GM19240 (cell line): Measurements from ENCODE around the gene GRIK3.

Experiments
- DNase-seq: peaks from one replicate; pipeline ENCODE4 v3.0.0; 2011; ENCODE audit warnings: low spot score; ENCODE audit not compliant: insufficient read length

The GRIK3 gene

DNA sequence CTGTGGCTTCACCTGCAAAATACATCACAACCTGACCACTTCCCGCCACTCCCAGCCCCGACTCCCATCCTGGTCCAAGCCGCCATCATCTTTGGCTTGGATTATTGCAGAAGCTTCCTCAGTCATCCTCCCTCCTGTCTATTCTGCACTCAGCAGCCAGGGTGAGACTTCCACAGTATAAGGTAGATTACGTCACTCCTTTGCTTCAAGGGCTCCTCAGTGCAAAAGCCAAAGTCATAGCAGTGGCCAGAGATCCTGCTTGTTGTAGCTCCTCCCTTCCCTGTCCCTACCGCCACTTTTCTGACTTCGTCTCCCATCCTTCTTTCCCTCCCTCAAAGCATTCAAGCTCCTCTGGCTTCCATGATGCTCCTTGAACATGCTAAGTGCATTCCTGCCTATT lies 152.8 kb downstream of the GRIK3 start:
- no peak for DNase-seq

DNA sequence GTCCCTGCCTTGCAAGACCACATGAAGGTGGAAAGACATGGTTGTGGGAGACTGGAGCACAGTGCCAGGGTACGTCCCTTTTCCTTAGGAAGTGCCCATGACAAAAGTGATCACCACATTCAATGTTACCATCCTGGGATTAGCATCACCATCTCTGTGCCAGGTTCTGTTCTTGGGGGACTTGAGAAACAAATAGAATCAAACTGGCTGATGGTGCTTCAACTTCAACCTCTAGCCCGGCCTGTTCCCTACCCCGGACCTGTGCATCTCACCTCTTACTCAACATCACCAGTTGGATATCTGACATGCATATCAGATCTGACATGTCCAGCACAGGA lies 153.3 kb downstream of the GRIK3 start:
- DNase-seq: no peak

DNA sequence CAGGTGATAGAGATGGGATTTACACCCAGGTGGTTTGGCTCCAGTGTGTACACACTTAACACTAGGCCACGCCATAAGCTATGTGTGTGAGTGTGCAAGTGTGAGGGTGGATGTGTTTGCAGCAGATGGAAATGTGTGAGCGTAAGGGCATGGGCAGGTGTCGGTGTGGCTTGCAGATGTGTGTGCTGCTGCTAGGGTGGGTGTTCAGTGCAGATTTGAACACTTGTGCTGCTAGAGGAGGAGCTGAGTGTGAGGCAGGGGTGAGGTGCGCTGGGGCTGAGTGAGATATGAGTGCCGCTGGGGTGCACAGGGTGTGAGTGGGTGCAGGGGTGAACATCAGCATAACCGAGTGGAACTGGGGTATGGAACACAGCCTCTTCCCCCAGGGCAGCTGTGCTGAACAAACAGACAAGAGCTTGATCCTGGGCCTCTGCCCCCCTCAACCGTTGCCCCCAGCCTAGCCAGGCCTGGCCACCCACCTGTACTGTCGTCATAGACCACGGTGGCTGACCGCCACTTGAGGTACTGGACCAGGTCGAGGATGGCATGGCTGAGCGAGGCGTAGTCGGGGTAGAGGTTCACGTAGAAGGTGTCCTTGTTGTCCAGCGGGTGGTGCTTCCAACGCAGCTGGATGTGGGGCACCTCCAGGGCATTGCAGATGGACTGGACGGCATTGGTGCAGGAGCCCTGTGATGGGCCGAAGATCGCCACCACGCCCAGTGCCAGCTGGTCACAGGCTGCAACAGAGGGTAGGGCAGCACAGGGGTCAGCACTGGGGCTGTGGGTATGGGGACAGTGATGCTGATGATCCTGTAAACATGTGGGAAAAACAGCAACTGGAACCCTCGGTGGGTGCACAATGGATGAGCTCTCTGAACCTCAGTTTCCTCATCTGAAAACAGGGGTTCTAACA lies 153.9 kb downstream of the GRIK3 start:
- DNase-seq: no peak

DNA sequence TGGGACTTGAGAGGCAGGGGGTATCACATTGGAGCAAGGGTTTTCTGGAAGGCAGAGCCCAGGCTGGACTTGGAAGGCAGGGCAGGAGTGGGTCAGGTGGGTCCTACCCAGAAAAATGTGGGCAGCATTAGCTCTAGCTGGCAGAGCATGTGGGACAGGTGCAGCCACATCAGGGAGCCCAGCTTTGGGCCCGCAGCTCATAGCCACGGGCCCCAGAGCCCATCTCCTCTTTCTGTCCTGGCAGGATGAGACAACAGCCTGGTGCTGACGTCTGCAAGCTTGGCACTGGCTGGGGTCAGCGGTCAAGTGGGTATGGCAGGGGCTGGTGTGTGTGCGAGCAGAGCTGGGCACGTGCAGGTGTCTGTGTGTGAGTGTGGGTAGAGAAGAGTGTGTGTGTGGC lies 154.7 kb downstream of the GRIK3 start:
- DNase-seq: no peak

DNA sequence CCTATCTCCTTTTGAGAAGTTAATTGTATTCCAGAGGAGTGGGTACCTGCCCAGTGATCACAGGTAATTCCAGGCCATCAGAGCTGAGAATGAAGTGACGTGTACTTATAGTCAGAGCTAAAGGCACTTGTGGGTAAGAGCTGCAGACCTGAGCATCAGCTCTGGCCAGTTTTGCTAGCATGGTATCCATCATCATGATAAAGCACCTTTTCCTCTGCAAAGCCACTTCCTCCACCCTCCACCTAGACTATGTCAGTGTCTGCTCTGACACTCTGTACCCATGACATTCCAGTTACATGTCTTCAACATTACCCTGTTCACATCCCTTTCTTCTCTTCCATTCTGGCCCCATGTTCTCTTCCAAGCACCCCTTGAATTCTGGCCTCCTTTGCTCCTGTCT lies 157.3 kb downstream of the GRIK3 start:
- no peak for DNase-seq

DNA sequence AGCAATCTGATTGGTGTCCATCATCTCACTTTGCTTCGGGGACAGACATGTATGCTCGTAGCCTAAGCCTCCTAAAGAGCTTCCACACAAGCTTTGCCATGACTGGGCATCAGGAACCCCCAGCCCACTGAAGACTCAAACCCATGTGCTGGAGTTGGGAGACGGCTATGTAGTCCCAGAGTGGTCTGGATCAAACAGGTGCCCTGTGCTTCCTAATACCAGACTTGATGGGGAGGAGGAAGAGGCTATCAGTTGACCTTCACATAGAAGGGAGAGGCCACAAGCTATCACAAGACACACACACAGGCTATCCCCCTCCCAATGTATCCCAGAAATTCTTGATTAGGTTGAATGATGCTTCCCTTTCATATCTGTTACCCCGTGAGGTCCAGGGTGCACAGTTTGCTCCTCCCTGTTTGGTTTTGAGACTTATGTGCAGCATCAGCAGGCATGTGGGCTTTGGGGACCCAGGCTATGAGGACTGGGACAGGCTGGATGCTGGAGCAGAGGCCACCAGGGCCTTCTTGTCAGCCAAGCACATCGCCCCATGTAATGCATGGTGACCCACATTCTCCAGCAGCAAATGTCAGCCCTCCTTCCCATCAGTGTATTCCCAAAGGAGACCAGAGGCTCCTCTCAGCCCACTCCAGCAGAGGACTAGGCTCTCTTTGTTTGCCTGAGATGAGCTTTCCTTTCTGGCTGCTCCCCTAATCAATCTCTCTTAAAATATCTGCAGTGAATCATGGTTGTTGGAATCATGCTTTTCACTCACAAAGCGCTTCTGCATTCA lies 159.8 kb downstream of the GRIK3 start:
- no peak for DNase-seq

DNA sequence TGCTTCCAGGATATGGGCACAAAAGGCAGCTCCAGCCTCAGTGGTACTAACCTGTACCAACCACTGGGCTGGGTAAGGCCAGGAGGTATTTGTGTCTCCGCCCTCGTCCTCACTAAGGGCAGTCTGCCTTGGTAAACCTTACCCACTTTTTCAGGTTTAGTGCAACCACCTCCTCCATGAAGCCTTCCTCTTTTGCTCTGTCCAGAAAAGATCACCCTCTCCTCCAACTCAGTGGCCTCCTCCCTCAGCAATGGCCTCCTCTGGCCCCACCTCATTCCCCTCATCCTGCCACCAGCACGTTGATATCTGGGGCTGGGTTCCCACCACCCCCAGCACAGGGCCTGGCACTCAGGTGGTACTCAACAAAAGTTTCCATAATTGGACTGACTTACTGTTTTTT lies 161.5 kb downstream of the GRIK3 start:
- DNase-seq: no peak

DNA sequence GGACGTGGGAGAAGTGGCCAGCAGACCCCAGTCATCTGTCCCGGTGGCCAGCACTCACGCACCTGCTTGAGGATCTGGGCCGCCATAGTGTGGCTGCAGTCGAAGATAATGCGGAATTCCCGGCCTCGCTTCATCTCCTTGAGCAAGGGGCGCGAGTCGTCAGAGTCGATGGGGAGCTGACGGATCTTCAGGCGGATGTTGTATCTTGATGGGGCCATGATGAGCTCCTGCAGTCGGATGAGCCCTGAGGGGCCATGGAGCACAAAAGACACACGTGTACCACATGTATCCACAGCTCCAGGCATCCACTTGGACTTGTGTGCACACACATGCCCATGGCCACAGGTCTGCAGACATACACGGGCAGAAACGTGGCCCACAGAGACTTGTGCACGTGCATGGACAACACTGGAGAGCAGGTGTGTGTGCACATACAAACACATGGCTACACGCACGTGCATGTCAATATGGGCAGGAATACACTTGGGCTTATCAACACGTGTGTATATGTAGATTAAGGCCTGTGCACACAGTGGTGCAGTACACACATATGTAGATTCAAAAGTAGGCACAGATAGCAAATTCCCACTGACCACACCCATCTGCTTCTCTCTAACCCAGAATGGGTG lies 162.1 kb downstream of the GRIK3 start:
- DNase-seq: no peak

DNA sequence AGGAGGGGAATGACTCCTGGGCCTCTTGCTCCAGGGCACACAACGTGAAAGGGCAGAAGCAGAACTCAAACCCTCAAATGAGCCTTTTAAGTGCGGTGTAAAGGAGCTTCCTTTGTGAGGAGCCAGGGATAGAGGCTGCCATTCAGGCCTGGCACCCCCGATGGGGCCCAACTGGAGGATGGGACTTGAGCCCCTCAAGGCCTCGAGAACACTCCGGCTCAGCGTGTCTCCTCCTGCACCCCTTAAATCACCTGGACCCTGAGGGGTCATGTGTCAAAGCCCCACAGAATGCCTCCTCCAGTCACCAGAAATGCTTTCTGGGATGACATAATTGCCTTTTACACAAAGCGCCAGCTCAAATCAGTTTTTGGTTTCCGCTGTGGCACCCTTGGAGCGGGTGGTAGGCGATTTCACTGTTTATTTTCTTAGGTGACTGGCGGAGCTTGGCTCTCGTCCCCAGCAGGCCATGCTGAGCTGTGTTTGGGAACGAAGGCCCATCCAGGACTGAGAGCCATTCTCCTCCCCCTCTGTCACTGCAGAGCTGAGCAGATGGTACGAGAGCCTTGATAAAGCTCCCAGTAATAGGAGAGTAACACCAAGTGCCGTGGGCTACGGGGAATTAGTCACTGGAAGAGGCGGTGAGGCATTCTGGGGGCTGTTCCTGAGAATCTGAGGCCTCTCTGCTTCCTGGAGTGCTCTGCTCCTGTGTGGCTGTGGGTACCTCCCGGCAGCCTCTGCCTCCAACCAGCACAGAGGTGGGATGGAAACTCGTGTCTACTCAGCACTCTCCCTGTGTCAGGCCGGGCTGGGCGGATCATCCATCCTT lies 163.0 kb downstream of the GRIK3 start:
- DNase-seq: no peak

DNA sequence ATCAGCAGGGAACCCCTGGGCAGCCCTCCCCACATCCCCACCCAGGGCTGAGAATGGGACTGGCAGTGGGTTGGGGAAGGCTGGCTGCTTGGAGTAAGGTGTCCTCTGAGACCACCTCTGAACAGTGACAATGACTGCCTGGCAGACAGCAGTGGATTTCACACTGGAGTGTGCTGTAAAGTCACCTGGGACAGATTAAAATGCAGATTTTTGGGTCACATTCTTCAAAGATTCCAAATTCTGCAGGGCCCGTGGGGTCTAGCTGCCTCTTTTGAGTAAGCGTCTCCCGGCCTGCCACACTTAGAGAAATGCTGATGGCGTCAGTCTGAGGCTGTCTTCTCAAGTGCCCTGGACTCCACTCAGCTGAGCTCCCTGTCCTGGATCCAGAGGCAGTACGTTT lies 164.5 kb downstream of the GRIK3 start:
- DNase-seq: no peak

DNA sequence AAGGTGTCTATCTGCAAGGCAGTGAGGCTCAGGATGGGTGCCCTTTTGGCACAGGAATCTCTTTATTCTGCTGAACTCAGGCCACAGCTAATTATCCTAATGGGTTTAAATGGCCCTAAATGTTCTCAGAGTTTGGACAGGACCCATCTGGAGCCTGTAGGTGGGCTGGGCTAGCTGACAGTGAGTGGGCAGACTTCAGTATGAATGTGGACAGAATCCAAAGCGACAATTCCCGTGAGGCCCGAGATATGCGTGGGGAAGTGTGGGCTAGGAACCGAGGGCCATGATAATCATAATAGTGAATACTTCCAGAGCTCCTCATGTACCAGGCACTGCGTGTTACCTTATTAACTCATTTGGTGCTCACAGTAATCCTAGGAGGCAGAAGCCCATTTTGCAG lies 165.3 kb downstream of the GRIK3 start:
- DNase-seq: no peak

DNA sequence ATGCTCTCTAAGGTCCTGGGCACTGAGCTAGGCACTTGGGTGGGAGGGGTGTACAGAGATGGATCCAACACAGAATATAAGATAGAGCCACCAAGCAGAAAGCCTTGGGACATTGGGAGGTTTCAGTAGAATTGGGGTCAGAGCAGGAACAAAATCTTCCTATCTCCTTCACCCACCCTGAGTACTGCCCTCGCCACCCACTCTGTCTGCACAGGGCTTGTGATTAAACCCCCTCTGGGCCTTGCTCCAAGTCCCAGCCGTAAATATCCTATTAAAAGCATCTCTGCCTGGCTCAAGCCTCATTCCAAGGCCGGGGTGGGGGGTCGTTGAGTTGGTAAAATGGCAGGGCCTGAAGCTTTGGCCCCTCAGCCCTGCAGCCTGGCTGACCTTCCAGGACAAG lies 166.7 kb downstream of the GRIK3 start:
- no peak for DNase-seq

DNA sequence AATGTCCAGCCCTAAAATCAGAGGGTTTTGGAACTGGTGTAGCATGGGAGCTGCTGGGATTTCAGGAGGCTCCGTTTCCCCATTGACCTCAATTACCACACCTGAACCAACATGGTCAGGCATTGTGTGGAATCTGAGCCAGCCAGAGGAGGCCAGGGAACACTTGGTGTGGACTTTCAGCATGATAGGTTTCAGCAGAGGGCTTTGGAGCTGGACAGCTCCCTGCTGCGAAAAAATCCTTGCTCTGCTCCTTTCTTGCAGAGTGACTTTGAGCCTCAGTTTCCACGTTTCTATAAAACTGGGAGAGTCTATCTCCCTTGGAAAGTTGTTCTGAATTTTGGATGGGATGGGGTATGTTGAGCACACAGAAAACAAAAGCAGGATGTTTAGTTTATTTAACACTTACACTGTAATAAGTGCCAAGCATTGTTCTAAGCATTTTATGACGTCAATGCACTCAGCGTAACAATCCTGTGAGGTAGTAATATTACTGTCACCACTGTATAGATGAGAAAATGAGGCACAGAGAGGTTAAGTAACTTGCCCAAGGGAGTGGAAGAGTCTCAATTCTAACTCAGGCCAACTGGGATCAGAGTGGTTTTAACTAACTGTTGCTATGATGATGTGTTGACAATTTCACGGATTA lies 168.0 kb downstream of the GRIK3 start:
- DNase-seq: no peak

DNA sequence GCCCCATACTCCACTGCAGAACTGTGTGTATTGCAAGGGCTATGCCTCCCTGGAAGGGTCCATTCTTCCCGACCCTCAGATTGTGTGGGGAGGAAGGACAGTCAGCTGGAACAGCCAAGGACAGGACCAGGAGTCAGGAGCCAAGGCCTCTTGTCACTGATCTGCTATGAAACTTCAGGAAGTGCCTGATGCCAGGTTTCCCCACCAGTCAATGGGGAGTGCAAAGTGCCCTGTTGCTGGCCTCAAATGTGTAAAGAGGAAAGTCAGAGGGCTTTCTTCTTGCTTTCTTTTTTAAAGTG lies 168.8 kb downstream of the GRIK3 start:
- DNase-seq: no peak

DNA sequence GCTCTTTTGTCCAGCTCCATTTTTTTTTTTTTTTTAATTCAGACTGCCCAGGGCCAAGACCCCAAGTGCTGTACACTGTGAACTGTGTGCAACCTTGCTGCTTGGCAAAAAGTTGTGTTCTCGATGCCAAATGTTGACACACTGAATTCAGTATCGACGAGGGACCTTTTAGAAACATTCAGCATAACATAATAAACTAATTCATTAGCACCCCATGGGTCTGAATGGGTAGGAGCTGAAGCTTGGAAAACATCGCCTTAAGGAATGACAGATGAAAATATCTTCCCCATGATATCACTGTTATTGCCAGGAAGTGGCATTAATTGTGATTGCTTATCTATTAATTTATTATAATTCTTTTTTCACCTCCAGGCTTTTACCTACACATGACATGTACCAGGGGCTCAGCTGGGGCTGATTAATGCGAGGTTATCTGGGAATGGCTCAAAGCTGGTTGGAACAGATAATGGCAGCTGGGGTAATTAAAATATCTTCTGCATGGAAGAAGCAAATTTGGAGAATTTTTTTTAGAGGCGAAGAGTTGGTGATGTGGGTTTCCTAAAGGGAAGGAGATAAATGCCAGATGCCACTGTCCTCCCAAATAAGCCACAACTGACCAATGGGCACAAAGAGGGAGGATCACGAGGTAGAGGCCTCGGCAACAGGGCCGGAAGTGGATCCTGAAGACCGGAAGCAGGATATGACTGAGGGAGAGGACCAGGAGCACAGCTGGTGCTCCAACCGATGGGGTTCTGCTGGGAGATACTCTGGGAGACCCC lies 169.3 kb downstream of the GRIK3 start:
- DNase-seq: no peak

DNA sequence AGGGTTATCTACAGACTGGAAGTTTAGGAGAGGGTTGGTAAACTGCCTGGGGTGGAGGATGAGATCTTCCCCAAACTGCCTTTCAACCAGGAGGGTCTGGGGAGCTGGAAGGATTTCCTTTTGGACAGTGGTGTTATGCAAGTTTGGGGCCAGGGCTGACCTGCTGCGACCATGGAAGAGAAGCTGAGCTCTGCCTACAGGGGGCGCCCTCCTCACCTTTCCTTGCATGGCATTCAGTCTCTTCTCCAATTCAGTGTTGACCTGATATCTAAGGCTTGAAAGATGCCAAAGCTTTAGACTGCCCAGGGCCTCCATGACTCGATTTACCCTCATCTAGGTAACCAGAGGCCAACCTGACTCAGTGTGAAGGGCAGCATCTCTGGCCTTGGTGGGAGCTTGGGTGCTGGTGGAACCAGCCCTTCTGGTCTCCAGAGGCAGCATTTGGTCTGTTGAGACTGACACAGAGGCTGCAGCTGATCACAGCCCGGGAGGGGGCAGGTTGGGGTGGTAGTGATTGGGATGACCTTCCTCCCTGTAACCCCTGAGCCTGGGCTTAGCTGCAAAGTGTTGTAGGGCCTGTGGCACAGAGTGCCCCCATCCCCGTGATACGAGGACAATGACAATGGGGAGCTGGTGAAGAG lies 170.0 kb downstream of the GRIK3 start:
- no peak for DNase-seq

DNA sequence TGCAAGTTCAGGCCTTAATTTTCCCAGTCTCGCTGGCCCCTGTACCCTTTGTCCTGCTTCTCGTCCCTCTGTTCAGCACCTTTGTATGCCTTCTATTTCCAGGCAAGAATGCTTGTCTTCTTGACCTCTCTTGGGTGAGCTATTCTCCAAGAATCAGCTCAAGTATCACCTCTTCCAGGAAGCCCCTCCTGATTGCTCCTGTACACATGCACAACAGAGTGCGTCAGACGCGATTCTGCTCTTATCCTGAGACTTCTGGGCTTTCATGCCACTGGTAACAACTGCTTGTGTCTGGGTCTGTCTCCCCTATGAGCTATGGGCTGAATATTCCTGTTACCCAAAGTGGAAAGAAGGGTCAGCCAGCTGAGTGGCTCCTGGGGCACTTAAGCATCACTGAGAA lies 170.8 kb downstream of the GRIK3 start:
- no peak for DNase-seq

DNA sequence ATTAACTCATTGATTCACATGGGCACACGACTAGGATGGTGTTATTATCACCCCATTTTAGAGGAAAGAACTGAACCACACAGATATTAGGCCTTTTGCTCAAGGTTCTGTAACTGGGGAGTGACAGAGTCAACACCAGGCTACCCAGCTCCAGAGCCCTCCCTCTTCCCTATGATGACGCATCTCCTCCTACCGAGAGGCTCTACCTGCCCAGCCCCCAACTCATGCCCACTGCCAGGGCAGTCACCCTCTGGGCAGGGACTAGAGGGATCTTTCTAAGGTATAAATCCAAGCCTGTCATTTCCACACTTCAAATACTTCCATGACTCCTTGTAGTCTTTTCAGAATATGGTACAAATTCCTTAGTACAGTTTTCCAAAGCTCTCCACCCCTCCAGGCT lies 171.3 kb downstream of the GRIK3 start:
- no peak for DNase-seq

DNA sequence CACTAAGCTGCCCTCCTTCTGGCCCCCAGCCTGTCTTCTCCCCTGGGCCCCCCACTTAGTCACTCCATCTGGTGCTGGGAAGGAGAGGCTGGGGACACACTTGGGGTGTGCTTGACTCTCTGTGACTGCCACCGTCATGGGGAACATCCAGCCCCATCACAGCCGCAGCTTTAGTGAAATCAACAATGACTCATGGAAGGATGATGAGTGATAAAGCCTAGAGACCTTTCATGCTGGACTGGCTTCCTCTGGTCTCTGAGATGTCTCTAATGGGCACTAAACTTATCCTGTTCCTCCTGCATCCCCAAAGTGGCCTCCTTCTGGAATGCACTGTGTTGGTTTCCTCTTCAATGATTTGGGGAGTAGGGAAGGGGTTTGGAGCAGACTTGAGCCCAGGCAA lies 172.9 kb downstream of the GRIK3 start:
- no peak for DNase-seq

DNA sequence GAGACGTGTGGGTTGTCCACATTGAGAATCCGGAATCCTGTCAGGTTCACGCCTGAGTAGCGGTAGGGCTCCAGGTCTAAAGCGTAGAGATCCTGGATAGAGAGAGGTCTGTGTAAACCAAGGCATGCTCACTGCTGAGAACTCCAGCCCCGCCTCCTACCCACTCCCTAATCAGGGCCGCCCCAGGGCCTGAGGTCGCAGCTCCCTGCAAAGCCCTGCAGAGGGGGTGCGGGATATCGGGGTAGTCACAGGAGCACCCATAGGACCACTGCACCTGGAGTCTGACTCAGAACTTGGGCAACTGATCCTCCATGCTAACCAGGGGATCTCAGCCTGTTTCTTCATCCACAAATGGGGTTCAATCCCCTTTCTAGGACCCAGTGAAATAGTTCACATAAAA lies 174.4 kb downstream of the GRIK3 start:
- DNase-seq: no peak
